K562 (cell line): ENCODE measurements around the gene DNM1. TPM values are rescaled to one million over a fixed set of nuclear protein-coding genes. Genes with fewer than 3 reads are reported as not detected.

ENCODE experiments used
- BCL6 ChIP-seq: fragments of 250-450 bp; sonication (Bioruptor Pico); IDR thresholded peaks from 2 replicates; pipeline ENCODE4 v1.4.0; 2020
- C11orf30 ChIP-seq: fragments of 450-650 bp; IDR thresholded peaks from 2 replicates; pipeline ENCODE4 v1.6.1; 2016; ENCODE audit warnings: low read depth, mild to moderate bottlenecking
- CEBPB ChIP-seq: fragments of 450-650 bp; IDR thresholded peaks from 2 replicates; pipeline ENCODE4 v1.6.1; 2016; ENCODE audit warnings: missing genetic modification characterization, missing compliant biosample characterization
- EWSR1 ChIP-seq: fragments of 450-650 bp; IDR thresholded peaks from 2 replicates; pipeline ENCODE4 v1.6.1; 2018; ENCODE audit warnings: borderline replicate concordance, mild to moderate bottlenecking, low read depth, moderate library complexity; ENCODE audit not compliant: partially characterized antibody
- FOXJ3 ChIP-seq: sonication (generic); formaldehyde crosslinking; IDR thresholded peaks from 2 replicates; pipeline ENCODE4 v1.4.0; 2020; ENCODE audit warnings: mild to moderate bottlenecking, missing genetic modification reagents
- GTF2A2 ChIP-seq: IDR thresholded peaks from 2 replicates; pipeline ENCODE4 v1.6.1; 2016; ENCODE audit warnings: mild to moderate bottlenecking, missing genetic modification characterization, missing compliant biosample characterization
- HEY1 ChIP-seq: fragments of 250-450 bp; sonication (Bioruptor Pico); IDR thresholded peaks from 2 replicates; pipeline ENCODE4 v1.5.0; 2020; ENCODE audit warnings: mild to moderate bottlenecking, moderate library complexity, borderline replicate concordance
- IRF2 ChIP-seq: sonication (generic); formaldehyde crosslinking; IDR thresholded peaks from 2 replicates; pipeline ENCODE4 v1.8.1; 2022; ENCODE audit warnings: mild to moderate bottlenecking, missing genetic modification reagents
- MAFG ChIP-seq: fragments of 450-650 bp; conservative IDR thresholded peaks from 2 replicates; pipeline ENCODE4 v1.6.1; 2016; ENCODE audit warnings: missing genetic modification characterization, missing compliant biosample characterization
- MLX ChIP-seq, 2 experiments: fragments of 450-650 bp in 1 of 2; sonication (generic) in 1 of 2; formaldehyde crosslinking; conservative IDR thresholded peaks; 2 replicates each; pipeline versions ENCODE4 v1.4.0 to v1.8.1; 2020 to 2022; ENCODE audit warnings: mild to moderate bottlenecking in 1 of 2, missing genetic modification reagents in 1 of 2
- NR4A1 ChIP-seq, 2 experiments: fragments of 250-450 bp in 1 of 2; fragments of 450-650 bp in 1 of 2; sonication (Bioruptor Pico) in 1 of 2; IDR thresholded peaks; 2 replicates each; pipeline versions ENCODE4 v1.4.0 to v1.6.1; 2016 to 2020; ENCODE audit warnings: mild to moderate bottlenecking in 2 of 2, missing compliant biosample characterization in 1 of 2, missing genetic modification characterization in 1 of 2, moderate library complexity in 1 of 2
- PML ChIP-seq: IDR thresholded peaks from 2 replicates; pipeline ENCODE4 v1.6.1; 2012; ENCODE audit warnings: low read length, inconsistent platforms
- POLR2G ChIP-seq: fragments of 200-400 bp; formaldehyde crosslinking; IDR thresholded peaks from 2 replicates; pipeline ENCODE4 v1.6.1; 2017; ENCODE audit warnings: low read depth, mild to moderate bottlenecking, antibody characterized with exemption, low read length, moderate library complexity
- STAT6 ChIP-seq: sonication (generic); formaldehyde crosslinking; IDR thresholded peaks from 2 replicates; pipeline ENCODE4 v1.8.1; 2023; ENCODE audit warnings: mild to moderate bottlenecking, missing genetic modification reagents
- TBP ChIP-seq: optimal IDR thresholded peaks from 2 replicates; pipeline ENCODE3; 2011; ENCODE audit warnings: low read depth, low read length, improper control_type of control experiment
- U2AF2 ChIP-seq: fragments of 200-400 bp; formaldehyde crosslinking; optimal IDR thresholded peaks from 2 replicates; pipeline ENCODE3; 2017; ENCODE audit warnings: low read depth, mild to moderate bottlenecking, low read length
- ZNF133 ChIP-seq: fragments of 250-450 bp; sonication (Bioruptor Pico); IDR thresholded peaks from 2 replicates; pipeline ENCODE4 v1.4.0; 2020; ENCODE audit warnings: mild to moderate bottlenecking
- ZNF518B ChIP-seq: fragments of 250-450 bp; sonication (Bioruptor Pico); IDR thresholded peaks from 2 replicates; pipeline ENCODE4 v1.5.0; 2021; ENCODE audit warnings: mild to moderate bottlenecking, moderate library complexity
- ZNF586 ChIP-seq: fragments of 450-650 bp; formaldehyde crosslinking; conservative IDR thresholded peaks from 2 replicates; pipeline ENCODE4 v1.4.0; 2020; ENCODE audit warnings: mild to moderate bottlenecking, moderate library complexity
- ZNF696 ChIP-seq: fragments of 250-450 bp; sonication (Bioruptor Pico); conservative IDR thresholded peaks from 2 replicates; pipeline ENCODE4 v1.4.0; 2020; ENCODE audit warnings: mild to moderate bottlenecking, moderate library complexity
- ZNF764 ChIP-seq: fragments of 250-450 bp; sonication (Bioruptor Pico); IDR thresholded peaks from 2 replicates; pipeline ENCODE4 v1.4.0; 2020; ENCODE audit warnings: low read depth, mild to moderate bottlenecking, moderate library complexity
- polyA plus RNA-seq, 8 experiments: library from polyadenylated mRNA; depleted of rRNA in 4 of 8; stranded (reverse) in 5 of 8; unstranded in 3 of 8; fragments of >200 nt; fragmentation: Nextera tagmentation in 2 of 8; fragmentation: Illumina TruSeq in 1 of 8; extraction: Ambion mirVana in 2 of 8; extraction: Trizol in 1 of 8; gene quantifications; 2 replicates each; pipeline versions ENCODE4 v1.2.1 to v1.2.3, GENCODE V29; 2011 to 2014; ENCODE audit warnings: inconsistent platforms in 1 of 8, missing spikeins in 1 of 8
- total RNA-seq, 7 experiments: library from RNA; depleted of rRNA in 6 of 7; stranded (reverse); fragments of >200 nt in 6 of 7; fragmentation: Illumina TruSeq in 2 of 7; extraction: Trizol in 2 of 7; gene quantifications; 2 replicates each; pipeline versions ENCODE4 v1.2.1 to v1.2.3, GENCODE V29; 2011 to 2021; ENCODE audit warnings: low replicate concordance in 1 of 7

DNM1 gene
- total and polyA plus RNA-seq, 9 of the 15 experiments (the other 6 are each of a cell fraction or from before 2014, with no cell fraction given) = 0.39 to 23.1 (median 9.1) TPM

GRCh38 chr9:128203707-128204551 lies 750 bp downstream of the DNM1 start (continued):
- TF ChIP-seq ZNF518B (no peak), STAT6 (CRISPR knock-in tag) (0 out of 2 replicates have a peak, but pooled peaks have one; percentile 14), ZNF696 (no peak), HEY1 (no peak), FOXJ3 (no peak), ZNF133 (CRISPR knock-in tag) (0 out of 2 replicates have a peak, but pooled peaks have one; percentile 61), MLX (CRISPR knock-in tag; conservative IDR thresholded peaks at IDR 0.05) (peak in 1 of 2 experiments; percentile 81; a peak in 2 of 4 replicates), POLR2G (peak; percentile 73), GTF2A2 (tag) (no peak), TBP (peak; percentile 34), PML (peak; percentile 45; the same call in 1 of the 2 replicates), CEBPB (no peak), MAFG (tag) (no peak), IRF2 (CRISPR knock-in tag) (no peak), ZNF586 (CRISPR knock-in tag) (peak; percentile 66; the same call in 1 of the 2 replicates), ZNF764 (CRISPR knock-in tag) (peak; percentile 48; the same call in 1 of the 2 replicates), C11orf30 (no peak), BCL6 (CRISPR knock-in tag) (no peak), NR4A1 (CRISPR knock-in tag; IDR thresholded peaks at IDR 0.05) (peak; percentile 70; the same call in 1 of the 2 replicates), NR4A1 (tag; IDR thresholded peaks at IDR 0.05) (no peak), EWSR1 (no peak), U2AF2 (no peak)
